KOPT-K1 (cell line): ENCODE data around the gene S100A1.
"Not testable (repeated sequence)": the region's sequence is repeated elsewhere in the genome, so short reads cannot be mapped to it uniquely, and the experiment has no call there.

ENCODE experiments used
- H3K27ac ChIP-seq: fragments of 200-600 bp; sonication (generic); 2 replicates; pipeline ENCODE4 v1.5.1; 2016; ENCODE audit warnings: antibody characterized with exemption, mild to moderate bottlenecking, low read depth, low read length; ENCODE audit not compliant: poor library complexity, severe bottlenecking
- H3K36me3 ChIP-seq: fragments of 200-600 bp; sonication (generic); 2 replicates; pipeline ENCODE4 v1.5.1; 2017; ENCODE audit warnings: antibody characterized with exemption, mild to moderate bottlenecking, low read length, moderate library complexity; ENCODE audit not compliant: insufficient read depth
- H3K9me3 ChIP-seq: fragments of 200-600 bp; sonication (generic); 2 replicates; pipeline ENCODE4 v1.5.1; 2017; ENCODE audit warnings: antibody characterized with exemption, low read length, mild to moderate bottlenecking; ENCODE audit not compliant: insufficient read depth, poor library complexity, severe bottlenecking

Gene S100A1

GRCh38 chr1:153670257-153670858 is 42.1 kb downstream of the S100A1 start:
- H3K27ac ChIP-seq, result peak overlapping the region; percentile 91
- no peaks in the 10 kb centered on the region for H3K9me3 ChIP-seq
- H3K36me3 ChIP-seq, result peaks cover 47% of the 10 kb centered on the region

GRCh38 chr1:153670859-153671627 is 42.8 kb downstream of the S100A1 start, which contains the start of gene ILF2:
TSS of gene ILF2 (minus strand) at chr1:153670993. CDS start at chr1:153670922, 71 bp downstream.
- Histone ChIP-seq H3K27ac (peak within 1 kb of the TSS; percentile 91), H3K9me3 (no peaks in the 10 kb centered on the region), H3K36me3 (peaks cover 40% of the 10 kb centered on the region)

GRCh38 chr1:153671628-153672353 is 43.6 kb downstream of the S100A1 start:
- Histone ChIP-seq H3K36me3 (peaks cover 33% of the 10 kb centered on the region), H3K27ac (peak overlapping the region; percentile 62)
- not testable (repeated sequence) for H3K9me3 ChIP-seq

- Histone ChIP-seq H3K27ac (no peak overlapping the region), H3K36me3 (peaks cover 15% of the 10 kb centered on the region), H3K9me3 (no peaks in the 10 kb centered on the region)
Observed at GRCh38 chr1:153673511-153673910, 45.3 kb downstream of the S100A1 start.

GRCh38 chr1:153677718-153678518 is 49.7 kb downstream of the S100A1 start:
- H3K27ac ChIP-seq, result no peak overlapping the region
- no peaks in the 10 kb centered on the region for H3K9me3 ChIP-seq
- H3K36me3 ChIP-seq, result no peaks in the 10 kb centered on the region

GRCh38 chr1:153678519-153679336 is 50.5 kb downstream of the S100A1 start, which contains the start of gene NPR1:
TSS of gene NPR1 (plus strand) at chr1:153678688. CDS start at chr1:153679109, 421 bp downstream.
- no peak within 1 kb of the TSS for H3K27ac ChIP-seq
- no peaks in the 10 kb centered on the region for H3K36me3 ChIP-seq
- H3K9me3 ChIP-seq, result no peaks in the 10 kb centered on the region

- Histone ChIP-seq H3K9me3 (no peaks in the 10 kb centered on the region), H3K27ac (no peak overlapping the region), H3K36me3 (no peaks in the 10 kb centered on the region)
Observed at GRCh38 chr1:153679337-153680119, 51.3 kb downstream of the S100A1 start.

GRCh38 chr1:153680120-153680403 is 51.8 kb downstream of the S100A1 start:
- Histone ChIP-seq H3K27ac (no peak overlapping the region), H3K36me3 (no peaks in the 10 kb centered on the region), H3K9me3 (no peaks in the 10 kb centered on the region)
